ENCODE data around the gene MASP1. TPM values are rescaled to one million over a fixed set of nuclear protein-coding genes. Genes with fewer than 3 reads are reported as not detected.

Gene MASP1
- not detected for total RNA-seq

GRCh38 chr3:187291512-187292132 lies at the start of gene MASP1:
Gene MASP1 (minus strand): TSS chr3:187291737. CDS start chr3:187291632, 105 bp downstream.
- no peaks in the 10 kb centered on the region for H3K36me3 Mint-ChIP-seq (ENCODE audit: low read depth)
- intact Hi-C loops (cut with DNase I, micrococcal nuclease), result loop anchor here in 1 of 2 experiments (5.0 kb wide), 1 partner anchor 69 kb away; no protein-coding TSS in a partner anchor
- DNase-seq (no peak), ATAC-seq (no peak)
- H3K27ac Mint-ChIP-seq, result no peak within 1 kb of the TSS
- H3K27me3 Mint-ChIP-seq, result peaks cover 44% of the 10 kb centered on the region
- no peak within 1 kb of the TSS for H3K4me3 Mint-ChIP-seq
- H3K4me1 Mint-ChIP-seq, result peaks cover 6% of the 10 kb centered on the region
- H3K9me3 Mint-ChIP-seq (ENCODE audit: low read depth), result no peaks in the 10 kb centered on the region
- CTCF ChIA-PET, result no interaction called here
- POLR2A ChIA-PET, result no interaction called here

- peaks cover 12% of the 10 kb centered on the region for H3K27me3 Mint-ChIP-seq
- H3K9me3 Mint-ChIP-seq (ENCODE audit: low read depth), result no peaks in the 10 kb centered on the region
- no peak overlapping the region for H3K4me3 Mint-ChIP-seq
- no peak for ATAC-seq
- H3K4me1 Mint-ChIP-seq, result no peaks in the 10 kb centered on the region
- no peaks in the 10 kb centered on the region for H3K36me3 Mint-ChIP-seq (ENCODE audit: low read depth)
- CTCF ChIA-PET, result interaction anchor here (0.5 to 1.9 kb wide), 5 partner anchors 22 to 275 kb away, joined by 3 to 10 read pairs (median 3); partner anchors contain the start of gene RTP4
- no peak for DNase-seq
- POLR2A ChIA-PET, result no interaction called here
- intact Hi-C loops (cut with DNase I, micrococcal nuclease), result no loop called here
- H3K27ac Mint-ChIP-seq, result no peak overlapping the region
Observed at GRCh38 chr3:187340578-187340977, 49.0 kb upstream of the MASP1 start.

GRCh38 chr3:187336322-187336721 lies 44.8 kb upstream of the MASP1 start:
- ChIA-PET CTCF (interaction anchor here (1.0 to 1.1 kb wide), 2 partner anchors 16 to 18 kb away, joined by 3 to 4 read pairs; no protein-coding TSS in a partner anchor), POLR2A (interaction anchor here (0.6 kb wide), 1 partner anchor 19 kb away, joined by 5 read pairs; no protein-coding TSS in a partner anchor)
- peaks cover 9% of the 10 kb centered on the region for H3K27me3 Mint-ChIP-seq
- no peak overlapping the region for H3K4me3 Mint-ChIP-seq
- ATAC-seq (no peak), DNase-seq (no peak)
- no peaks in the 10 kb centered on the region for H3K9me3 Mint-ChIP-seq (ENCODE audit: low read depth)
- H3K4me1 Mint-ChIP-seq, result no peaks in the 10 kb centered on the region
- intact Hi-C loops (cut with DNase I, micrococcal nuclease), result no loop called here
- no peak overlapping the region for H3K27ac Mint-ChIP-seq
- no peaks in the 10 kb centered on the region for H3K36me3 Mint-ChIP-seq (ENCODE audit: low read depth)

- ATAC-seq, result no peak
- POLR2A ChIA-PET, result no interaction called here
- no peaks in the 10 kb centered on the region for H3K9me3 Mint-ChIP-seq (ENCODE audit: low read depth)
- intact Hi-C loops (cut with DNase I, micrococcal nuclease), result no loop called here
- H3K27me3 Mint-ChIP-seq, result peaks cover 9% of the 10 kb centered on the region
- no peak for DNase-seq
- CTCF ChIA-PET, result no interaction called here
- no peaks in the 10 kb centered on the region for H3K4me1 Mint-ChIP-seq
- H3K36me3 Mint-ChIP-seq (ENCODE audit: low read depth), result no peaks in the 10 kb centered on the region
- no peak overlapping the region for H3K27ac Mint-ChIP-seq
- H3K4me3 Mint-ChIP-seq, result no peak overlapping the region
Observed at GRCh38 chr3:187334904-187335303, 43.4 kb upstream of the MASP1 start.

GRCh38 chr3:187328691-187329090 lies 37.2 kb upstream of the MASP1 start:
- no peak for ATAC-seq
- peaks cover 8% of the 10 kb centered on the region for H3K27me3 Mint-ChIP-seq
- H3K4me3 Mint-ChIP-seq, result no peak overlapping the region
- DNase-seq, result no peak
- no peaks in the 10 kb centered on the region for H3K9me3 Mint-ChIP-seq (ENCODE audit: low read depth)
- intact Hi-C loops (cut with DNase I, micrococcal nuclease), result no loop called here
- ChIA-PET CTCF (interaction anchor here (7.7 kb wide), 1 partner anchor 9 kb away, joined by 46 read pairs; no protein-coding TSS in a partner anchor), POLR2A (no interaction called here)
- no peaks in the 10 kb centered on the region for H3K4me1 Mint-ChIP-seq
- no peaks in the 10 kb centered on the region for H3K36me3 Mint-ChIP-seq (ENCODE audit: low read depth)
- H3K27ac Mint-ChIP-seq, result no peak overlapping the region

- CTCF ChIA-PET, result interaction anchor here (1.0 to 12.5 kb wide), 3 partner anchors 8 to 351 kb away, joined by 4 to 349 read pairs (median 46); no protein-coding TSS in a partner anchor
- intact Hi-C loops (cut with DNase I, micrococcal nuclease), result no loop called here
- no peak for DNase-seq
- H3K9me3 Mint-ChIP-seq (ENCODE audit: low read depth), result no peaks in the 10 kb centered on the region
- H3K27ac Mint-ChIP-seq, result no peak overlapping the region
- no peaks in the 10 kb centered on the region for H3K36me3 Mint-ChIP-seq (ENCODE audit: low read depth)
- peaks cover 8% of the 10 kb centered on the region for H3K27me3 Mint-ChIP-seq
- no peaks in the 10 kb centered on the region for H3K4me1 Mint-ChIP-seq
- POLR2A ChIA-PET, result no interaction called here
- no peak for ATAC-seq
- H3K4me3 Mint-ChIP-seq, result no peak overlapping the region
Observed at GRCh38 chr3:187327845-187328244, 36.3 kb upstream of the MASP1 start.

GRCh38 chr3:187325632-187326031 lies 34.1 kb upstream of the MASP1 start:
- Mint-ChIP-seq H3K4me3 (no peak overlapping the region), H3K27me3 (peaks cover 10% of the 10 kb centered on the region), H3K4me1 (no peaks in the 10 kb centered on the region), H3K9me3 (ENCODE audit: low read depth) (no peaks in the 10 kb centered on the region), H3K27ac (no peak overlapping the region), H3K36me3 (ENCODE audit: low read depth) (no peaks in the 10 kb centered on the region)
- DNase-seq (no peak), ATAC-seq (no peak)
- ChIA-PET CTCF (interaction anchor here (1.1 to 12.5 kb wide), 2 partner anchors 35 to 353 kb away, joined by 3 to 349 read pairs; no protein-coding TSS in a partner anchor), POLR2A (no interaction called here)
- intact Hi-C loops (cut with DNase I, micrococcal nuclease), result no loop called here

GRCh38 chr3:187323091-187323490 lies 31.6 kb upstream of the MASP1 start:
- H3K36me3 Mint-ChIP-seq (ENCODE audit: low read depth), result no peaks in the 10 kb centered on the region
- DNase-seq, result no peak
- H3K27ac Mint-ChIP-seq, result no peak overlapping the region
- H3K9me3 Mint-ChIP-seq (ENCODE audit: low read depth), result no peaks in the 10 kb centered on the region
- ChIA-PET CTCF (interaction anchor here (0.6 to 12.5 kb wide), 4 partner anchors 8 to 438 kb away, joined by 3 to 349 read pairs (median 4); no protein-coding TSS in a partner anchor), POLR2A (no interaction called here)
- no peak overlapping the region for H3K4me3 Mint-ChIP-seq
- no peak for ATAC-seq
- H3K4me1 Mint-ChIP-seq, result peaks cover 8% of the 10 kb centered on the region
- peaks cover 10% of the 10 kb centered on the region for H3K27me3 Mint-ChIP-seq
- intact Hi-C loops (cut with DNase I, micrococcal nuclease), result no loop called here

GRCh38 chr3:187322291-187322690 lies 30.8 kb upstream of the MASP1 start:
- no peaks in the 10 kb centered on the region for H3K9me3 Mint-ChIP-seq (ENCODE audit: low read depth)
- H3K36me3 Mint-ChIP-seq (ENCODE audit: low read depth), result no peaks in the 10 kb centered on the region
- intact Hi-C loops (cut with DNase I, micrococcal nuclease), result no loop called here
- peaks cover 16% of the 10 kb centered on the region for H3K27me3 Mint-ChIP-seq
- no peak for ATAC-seq
- DNase-seq, result no peak
- peaks cover 8% of the 10 kb centered on the region for H3K4me1 Mint-ChIP-seq
- CTCF ChIA-PET, result interaction anchor here (0.9 to 12.5 kb wide), 6 partner anchors 16 to 1829 kb away, joined by 3 to 349 read pairs (median 23); no protein-coding TSS in a partner anchor
- POLR2A ChIA-PET, result no interaction called here
- no peak overlapping the region for H3K27ac Mint-ChIP-seq
- no peak overlapping the region for H3K4me3 Mint-ChIP-seq

- Mint-ChIP-seq H3K27ac (no peak overlapping the region), H3K4me3 (no peak overlapping the region), H3K27me3 (peaks cover 21% of the 10 kb centered on the region), H3K36me3 (ENCODE audit: low read depth) (no peaks in the 10 kb centered on the region), H3K4me1 (peaks cover 8% of the 10 kb centered on the region), H3K9me3 (ENCODE audit: low read depth) (no peaks in the 10 kb centered on the region)
- ATAC-seq, result no peak
- DNase-seq, result no peak
- ChIA-PET POLR2A (no interaction called here), CTCF (interaction anchor here (1.2 to 12.5 kb wide), 4 partner anchors 157 to 390 kb away, joined by 3 to 349 read pairs (median 62); no protein-coding TSS in a partner anchor)
- intact Hi-C loops (cut with DNase I, micrococcal nuclease), result no loop called here
Observed at GRCh38 chr3:187321766-187322165, 30.2 kb upstream of the MASP1 start.

- ATAC-seq (peak; percentile 88), DNase-seq (peak; percentile 78)
- no peak overlapping the region for H3K27ac Mint-ChIP-seq
- H3K4me1 Mint-ChIP-seq, result peaks cover 8% of the 10 kb centered on the region
- H3K27me3 Mint-ChIP-seq, result peaks cover 30% of the 10 kb centered on the region
- ChIA-PET CTCF (interaction anchor here (0.5 to 12.5 kb wide), 59 partner anchors 8 to 401 kb away, joined by 3 to 349 read pairs (median 4); partner anchors contain the start of genes RTP2 and RTP4), POLR2A (interaction anchor here (1.2 kb wide), 1 partner anchor 359 kb away, joined by 4 read pairs; no protein-coding TSS in a partner anchor)
- H3K9me3 Mint-ChIP-seq (ENCODE audit: low read depth), result no peaks in the 10 kb centered on the region
- H3K4me3 Mint-ChIP-seq, result no peak overlapping the region
- intact Hi-C loops (cut with DNase I, micrococcal nuclease), result loop anchor here (1.0 to 5.0 kb wide), 7 partner anchors 98 to 1828 kb away; no protein-coding TSS in a partner anchor
- no peaks in the 10 kb centered on the region for H3K36me3 Mint-ChIP-seq (ENCODE audit: low read depth)
Observed at GRCh38 chr3:187319699-187320302, 28.3 kb upstream of the MASP1 start.

Measured in activated CD4-positive, alpha-beta T cell treated with anti-CD3 and anti-CD28 coated beads for 36 hours (primary cell).